Activated T-cell treated with anti-CD3 and anti-CD28 coated beads for 1 hour (primary cell): ENCODE data around the gene STKLD1.
"Not testable (repeated sequence)": the region's sequence is repeated elsewhere in the genome, so short reads cannot be mapped to it uniquely, and the experiment has no call there.

Experiments used
- DNase-seq: peaks from one replicate; pipeline ENCODE4 v3.0.0-alpha.2; 2020; ENCODE audit warnings: low read depth

STKLD1 gene

GRCh38 chr9:133443982-133444381, 67.8 kb downstream of the STKLD1 start:
- no peak for DNase-seq

GRCh38 chr9:133445293-133445969, 69.3 kb downstream of the STKLD1 start:
- DNase-seq = no peak

- no peak for DNase-seq
Measured at GRCh38 chr9:133448487-133448972, 72.4 kb downstream of the STKLD1 start.

GRCh38 chr9:133449760-133450159, 73.6 kb downstream of the STKLD1 start:
- DNase-seq = no peak

GRCh38 chr9:133451865-133452264, 75.7 kb downstream of the STKLD1 start:
- not testable (repeated sequence) for DNase-seq

- DNase-seq = no peak
Measured at GRCh38 chr9:133452562-133452961, 76.4 kb downstream of the STKLD1 start.

GRCh38 chr9:133453651-133454050, 77.5 kb downstream of the STKLD1 start:
- no peak for DNase-seq

- no peak for DNase-seq
Measured at GRCh38 chr9:133454325-133454724, 78.2 kb downstream of the STKLD1 start.

GRCh38 chr9:133454943-133455673, 78.9 kb downstream of the STKLD1 start:
- no peak for DNase-seq
